ENCODE measurements around the gene PDPK1.

DNA sequence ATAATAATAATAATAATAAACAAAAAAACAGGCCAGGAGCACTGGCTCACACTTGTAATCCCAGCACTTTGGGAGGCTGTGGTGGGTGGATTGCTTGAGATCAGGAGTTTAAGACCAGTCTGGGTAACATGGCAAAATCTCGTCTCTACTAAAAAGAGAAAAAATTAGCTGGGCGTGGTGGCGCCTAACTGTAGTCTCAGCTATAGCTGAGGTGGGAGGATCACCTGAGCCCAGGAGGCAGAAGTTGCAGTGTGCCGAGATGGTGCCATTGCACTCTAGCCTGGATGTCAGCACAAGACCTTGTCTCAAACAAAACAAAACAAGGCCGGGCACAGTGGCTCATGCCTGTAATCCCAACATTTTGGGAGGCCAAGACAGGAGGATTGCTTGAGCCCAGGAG is 42.8 kb upstream of the PDPK1 start:
- TF ChIP-seq POLR2A (IDR thresholded peaks at IDR 0.05; ENCODE audit: low read length) (no peak), GATA1 (IDR thresholded peaks at IDR 0.05; ENCODE audit: low read depth, low read length) (no peak)

Data from erythroblast (primary cell).